SK-N-SH (cell line): ENCODE results near the gene SHC3.

Experiments used
- CTCF ChIP-seq: fragments of 200-600 bp; sonication (generic); IDR thresholded peaks from 2 replicates; pipeline ENCODE4 v1.6.1; 2017; ENCODE audit warnings: antibody characterized with exemption, mild to moderate bottlenecking, moderate library complexity
- EP300 ChIP-seq, 2 experiments: IDR thresholded peaks; 2 replicates each; pipeline versions ENCODE4 v1.4.0 to v1.6.1; 2012; ENCODE audit warnings: borderline replicate concordance in 1 of 2, low read depth in 1 of 2, low read length in 1 of 2
- EZH2phosphoT487 ChIP-seq: fragments of 200-600 bp; sonication (generic); IDR thresholded peaks from 2 replicates; pipeline ENCODE4 v1.6.1; 2017; ENCODE audit warnings: low read depth, mixed run types, mild to moderate bottlenecking, antibody characterized with exemption, moderate library complexity, borderline replicate concordance
- FOXM1 ChIP-seq: IDR thresholded peaks from 2 replicates; pipeline ENCODE4 v1.4.0; 2012; ENCODE audit warnings: low read depth, mild to moderate bottlenecking
- MAX ChIP-seq: IDR thresholded peaks from 2 replicates; pipeline ENCODE4 v1.4.0; 2012; ENCODE audit warnings: low read depth
- POLR2AphosphoS5 ChIP-seq: IDR thresholded peaks from 2 replicates; pipeline ENCODE4 v1.6.1; 2012; ENCODE audit warnings: low read depth, low read length
- RAD21 ChIP-seq: IDR thresholded peaks from 2 replicates; pipeline ENCODE4 v1.6.1; 2012; ENCODE audit warnings: mild to moderate bottlenecking, low read length
- REST ChIP-seq: IDR thresholded peaks from 2 replicates; pipeline ENCODE4 v1.6.1; 2012; ENCODE audit warnings: mild to moderate bottlenecking, low read depth, low read length, moderate library complexity
- RFX5 ChIP-seq: IDR thresholded peaks from 2 replicates; pipeline ENCODE4 v1.6.1; 2012; ENCODE audit warnings: mild to moderate bottlenecking, improper control_type of control experiment, low read length
- YY1 ChIP-seq: IDR thresholded peaks from 2 replicates; pipeline ENCODE4 v1.4.0; 2012; ENCODE audit warnings: low read depth, mild to moderate bottlenecking
- ZBTB33 ChIP-seq: IDR thresholded peaks from 2 replicates; pipeline ENCODE4 v1.4.0; 2012; ENCODE audit warnings: low read depth, borderline replicate concordance

- TF ChIP-seq RFX5 (no peak), FOXM1 (no peak), ZBTB33 (no peak), RAD21 (no peak), MAX (no peak), YY1 (no peak), REST (no peak), EP300 (IDR thresholded peaks at IDR 0.05; ENCODE audit: borderline replicate concordance in 1 of 2, low read depth in 1 of 2, low read length in 1 of 2) (no peak), CTCF (no peak), EZH2phosphoT487 (no peak), POLR2AphosphoS5 (no peak)
Measured at GRCh38 chr9:89089176-89089575, 89.4 kb downstream of the SHC3 start.
